Measurements from ENCODE around the gene APPBP2. TPM values are rescaled to one million over a fixed set of nuclear protein-coding genes. Genes with fewer than 3 reads are reported as not detected.
"Not testable (repeated sequence)": the region's sequence is repeated elsewhere in the genome, so short reads cannot be mapped to it uniquely, and the experiment has no call there.

Gene APPBP2
- total RNA-seq: 36.7 TPM

- DNase-seq: peak; percentile 93
Observed at GRCh38 chr17:60525685-60526514, at the start of gene APPBP2. Gene APPBP2, minus strand, starts transcription at chr17:60526242. Its CDS starts 311 bp downstream, at chr17:60525931.

GRCh38 chr17:60573236-60574051 lies 47.4 kb upstream of the APPBP2 start:
- DNase-seq: peak; percentile 44

- no peak for DNase-seq
Observed at GRCh38 chr17:60565233-60565632, 39.2 kb upstream of the APPBP2 start.

- no peak for DNase-seq
Observed at GRCh38 chr17:60563743-60564142, 37.7 kb upstream of the APPBP2 start.

- no peak for DNase-seq
Observed at GRCh38 chr17:60562421-60562820, 36.4 kb upstream of the APPBP2 start.

- no peak for DNase-seq
Observed at GRCh38 chr17:60560860-60561257, 34.8 kb upstream of the APPBP2 start.

- no peak for DNase-seq
Observed at GRCh38 chr17:60559995-60560859, 34.2 kb upstream of the APPBP2 start.

- no peak for DNase-seq
Observed at GRCh38 chr17:60559659-60559994, 33.6 kb upstream of the APPBP2 start.

- DNase-seq: no peak
Observed at GRCh38 chr17:60557805-60558204, 31.8 kb upstream of the APPBP2 start.

- DNase-seq: no peak
Observed at GRCh38 chr17:60555786-60556185, 29.7 kb upstream of the APPBP2 start.

- no peak for DNase-seq
Observed at GRCh38 chr17:60554377-60554788, 28.3 kb upstream of the APPBP2 start.

GRCh38 chr17:60552255-60552654 lies 26.2 kb upstream of the APPBP2 start:
- DNase-seq: not testable (repeated sequence)

- DNase-seq: no peak
Observed at GRCh38 chr17:60548990-60549389, 22.9 kb upstream of the APPBP2 start.

GRCh38 chr17:60545465-60546191 lies 19.6 kb upstream of the APPBP2 start:
- DNase-seq: no peak

GRCh38 chr17:60542071-60542470 lies 16.0 kb upstream of the APPBP2 start:
- DNase-seq: no peak

GRCh38 chr17:60540460-60540859 lies 14.4 kb upstream of the APPBP2 start:
- DNase-seq: no peak

- no peak for DNase-seq
Observed at GRCh38 chr17:60539807-60540206, 13.8 kb upstream of the APPBP2 start.

GRCh38 chr17:60538726-60539125 lies 12.7 kb upstream of the APPBP2 start:
- DNase-seq: no peak

GRCh38 chr17:60535382-60536279 lies 9.6 kb upstream of the APPBP2 start:
- no peak for DNase-seq

- no peak for DNase-seq
Observed at GRCh38 chr17:60534613-60535157, 8.6 kb upstream of the APPBP2 start.

Measured in skin of body (tissue), 2 donors.